HEK293 (cell line): ENCODE data around the gene SMIM38.

ENCODE experiments used
- CTCF ChIA-PET: fragments of 350-600 bp; formaldehyde crosslinking; extraction: SDS; loops from one replicate; lab custom pipeline; 2021; ENCODE audit warnings: antibody characterized with exemption; lab: Yijun Ruan, JAX
- POLR2A ChIA-PET: fragments of 300-600 bp; formaldehyde crosslinking; extraction: SDS; loops from one replicate; lab custom pipeline; 2020; ENCODE audit warnings: antibody characterized with exemption, inconsistent platforms; lab: Yijun Ruan, JAX
- H3K27ac ChIP-seq: fragments of 200-500 bp; sonication (Bioruptor generic); 2 replicates; pipeline ENCODE4 v1.5.1; 2014; ENCODE audit warnings: low read depth, low read length, control low read depth, inconsistent platforms; ENCODE audit errors: extremely low read depth
- H3K36me3 ChIP-seq, 2 experiments: fragments of 200-500 bp in 1 of 2; sonication (Bioruptor generic) in 1 of 2; 1 replicate in 1 of 2; 2 replicates in 1 of 2; pipeline ENCODE4 v1.5.1; 2014 to 2017; ENCODE audit warnings: inconsistent platforms in 2 of 2, low read length in 2 of 2; ENCODE audit not compliant: control insufficient read depth in 2 of 2, insufficient read depth in 1 of 2
- H3K4me1 ChIP-seq: fragments of 200-500 bp; sonication (Bioruptor generic); 2 replicates; pipeline ENCODE4 v1.5.1; 2014; ENCODE audit warnings: mild to moderate bottlenecking, low read length, inconsistent platforms; ENCODE audit not compliant: control insufficient read depth, insufficient read depth
- H3K4me3 ChIP-seq: 2 replicates; pipeline ENCODE4 v1.5.1; 2011; ENCODE audit warnings: low read depth, mild to moderate bottlenecking, control low read depth, low read length, moderate library complexity
- H3K9me3 ChIP-seq: fragments of 200-500 bp; sonication (Bioruptor generic); 2 replicates; pipeline ENCODE4 v1.5.1; 2014; ENCODE audit warnings: low read depth, low read length, inconsistent platforms; ENCODE audit not compliant: control insufficient read depth, insufficient read depth
- CTCF ChIP-seq: fragments of 450-650 bp; formaldehyde crosslinking; IDR thresholded peaks from 2 replicates; pipeline ENCODE4 v1.5.1; 2016; ENCODE audit warnings: missing biosample characterization, missing genetic modification characterization
- INSM2 ChIP-seq: fragments of 450-650 bp; formaldehyde crosslinking; IDR thresholded peaks from 2 replicates; pipeline ENCODE4 v1.5.1; 2016; ENCODE audit warnings: missing biosample characterization, missing genetic modification characterization
- KLF16 ChIP-seq: fragments of 450-650 bp; formaldehyde crosslinking; IDR thresholded peaks from 2 replicates; pipeline ENCODE4 v1.5.1; 2017; ENCODE audit warnings: missing biosample characterization, missing genetic modification characterization
- PATZ1 ChIP-seq: fragments of 450-650 bp; formaldehyde crosslinking; IDR thresholded peaks from 2 replicates; pipeline ENCODE4 v1.5.1; 2016; ENCODE audit warnings: missing biosample characterization, missing genetic modification characterization
- PRDM10 ChIP-seq: fragments of 450-650 bp; formaldehyde crosslinking; IDR thresholded peaks from 2 replicates; pipeline ENCODE4 v1.5.1; 2016; ENCODE audit warnings: missing biosample characterization, missing genetic modification characterization
- SP2 ChIP-seq: fragments of 450-650 bp; formaldehyde crosslinking; IDR thresholded peaks from 2 replicates; pipeline ENCODE4 v1.5.1; 2016; ENCODE audit warnings: missing biosample characterization, missing genetic modification characterization
- ZNF112 ChIP-seq: fragments of 450-650 bp; formaldehyde crosslinking; IDR thresholded peaks from 2 replicates; pipeline ENCODE4 v1.5.0; 2017; ENCODE audit warnings: missing biosample characterization, missing genetic modification characterization
- ZNF394 ChIP-seq: fragments of 450-650 bp; formaldehyde crosslinking; IDR thresholded peaks from 2 replicates; pipeline ENCODE4 v1.5.1; 2016; ENCODE audit warnings: missing biosample characterization, missing genetic modification characterization, mild to moderate bottlenecking, moderate library complexity, borderline replicate concordance
- ZNF510 ChIP-seq: fragments of 450-650 bp; formaldehyde crosslinking; IDR thresholded peaks from 2 replicates; pipeline ENCODE4 v1.5.1; 2018; ENCODE audit warnings: mild to moderate bottlenecking, missing genetic modification characterization, missing biosample characterization; ENCODE audit not compliant: insufficient replicate concordance
- ZNF514 ChIP-seq: fragments of 450-650 bp; formaldehyde crosslinking; IDR thresholded peaks from 2 replicates; pipeline ENCODE4 v1.5.1; 2016; ENCODE audit warnings: missing biosample characterization, missing genetic modification characterization
- ZNF530 ChIP-seq: fragments of 450-650 bp; formaldehyde crosslinking; IDR thresholded peaks from 2 replicates; pipeline ENCODE4 v1.5.1; 2016; ENCODE audit warnings: low read depth, missing biosample characterization, missing genetic modification characterization
- ZNF544 ChIP-seq: fragments of 450-650 bp; formaldehyde crosslinking; IDR thresholded peaks from 2 replicates; pipeline ENCODE4 v1.5.0; 2017; ENCODE audit warnings: missing biosample characterization, missing genetic modification characterization
- ZNF654 ChIP-seq: fragments of 450-650 bp; formaldehyde crosslinking; IDR thresholded peaks from 2 replicates; pipeline ENCODE4 v1.5.1; 2016; ENCODE audit warnings: low read depth, missing biosample characterization, missing genetic modification characterization
- ZNF837 ChIP-seq: fragments of 450-650 bp; formaldehyde crosslinking; IDR thresholded peaks from 2 replicates; pipeline ENCODE4 v1.5.1; 2016; ENCODE audit warnings: missing biosample characterization, missing genetic modification characterization

Gene SMIM38

GRCh38 chr11:69111624-69112542 is 43.9 kb upstream of the SMIM38 start (continued):
- no peak for TF ChIP-seq ZNF837
- TF ChIP-seq ZNF654 = no peak
- TF ChIP-seq ZNF510 (tag by site-specific recombination) = no peak
- no peak for TF ChIP-seq PATZ1 (tag by site-specific recombination)
- no peak for TF ChIP-seq KLF16 (tag by site-specific recombination)
- TF ChIP-seq INSM2 (tag by site-specific recombination) = no peak

- Histone ChIP-seq H3K9me3 (no peaks in the 10 kb centered on the region), H3K36me3 (no peaks in the 10 kb centered on the region)
- POLR2A ChIA-PET = interaction anchor here (0.6 kb wide), 1 partner anchor 653 kb away, joined by 3 read pairs; the partner anchor contains the start of gene PPP6R3
- TF ChIP-seq ZNF112 = no peak
- TF ChIP-seq ZNF544 (tag by site-specific recombination) = no peak
- TF ChIP-seq CTCF = no peak
- no peak for TF ChIP-seq PRDM10 (tag by site-specific recombination)
- TF ChIP-seq ZNF394 (tag by site-specific recombination) = no peak
- no peak for TF ChIP-seq ZNF514
- TF ChIP-seq ZNF530 = no peak
- no peak for TF ChIP-seq SP2
- TF ChIP-seq, all 188 proteins: peak for 0
- no peak overlapping the region for H3K4me3 ChIP-seq
- H3K4me1 ChIP-seq = no peaks in the 10 kb centered on the region
- no peak overlapping the region for H3K27ac ChIP-seq
- CTCF ChIA-PET = interaction anchor here (1.6 kb wide), 1 partner anchor 12 kb away, joined by 6 read pairs; no protein-coding TSS in a partner anchor
Measured at GRCh38 chr11:69113226-69113625, 42.5 kb upstream of the SMIM38 start.
